ENCODE results near the gene DHX32.

- no peak for TF ChIP-seq CTCF (IDR thresholded peaks at IDR 0.05)
- no peak for TF ChIP-seq SMC3 (IDR thresholded peaks at IDR 0.05; ENCODE audit: low read depth, low read length)
These were observed 64.5 kb downstream of the DHX32 start for GRCh38 chr10:125816548-125816947.
